ENCODE measurements around the gene PLP1. TPM values are rescaled to one million over a fixed set of nuclear protein-coding genes. Genes with fewer than 3 reads are reported as not detected.

PLP1 gene
- total RNA-seq, 2 donors from 2014 or later = 1.7 to 14.8 TPM

DNA sequence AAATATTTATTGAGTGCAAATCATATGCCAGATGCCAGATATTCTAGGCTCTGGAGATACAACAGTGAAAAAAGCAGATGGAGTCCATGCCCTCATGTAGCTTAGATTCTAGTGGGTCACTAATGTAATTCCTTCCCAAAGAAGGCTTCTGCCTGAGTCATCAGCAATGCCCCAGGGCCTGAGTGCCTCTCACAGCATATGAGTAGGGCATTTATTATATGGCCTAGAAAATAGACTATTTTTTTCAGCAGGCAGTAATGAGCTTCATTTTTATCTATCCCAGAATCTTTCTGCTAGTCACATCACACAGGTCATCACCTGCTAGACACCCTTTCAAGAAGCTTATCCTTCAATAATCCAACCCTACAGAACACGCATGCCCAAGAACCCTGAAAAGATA is 43.6 kb upstream of the PLP1 start:
- Histone ChIP-seq H3K4me3 (no peak overlapping the region), H3K27ac (no peak overlapping the region), H3K27me3 (replicated peaks; ENCODE audit: insufficient read depth) (no peaks in the 10 kb centered on the region), H3K4me1 (ENCODE audit: control insufficient read depth in 1 of 2, low read depth in 2 of 2) (peaks cover 0 to 15% of the 10 kb centered on the region in 2 donors), H3K9me3 (no peaks in the 10 kb centered on the region), H3K36me3 (no peaks in the 10 kb centered on the region)
- TF ChIP-seq, protein P1, sequence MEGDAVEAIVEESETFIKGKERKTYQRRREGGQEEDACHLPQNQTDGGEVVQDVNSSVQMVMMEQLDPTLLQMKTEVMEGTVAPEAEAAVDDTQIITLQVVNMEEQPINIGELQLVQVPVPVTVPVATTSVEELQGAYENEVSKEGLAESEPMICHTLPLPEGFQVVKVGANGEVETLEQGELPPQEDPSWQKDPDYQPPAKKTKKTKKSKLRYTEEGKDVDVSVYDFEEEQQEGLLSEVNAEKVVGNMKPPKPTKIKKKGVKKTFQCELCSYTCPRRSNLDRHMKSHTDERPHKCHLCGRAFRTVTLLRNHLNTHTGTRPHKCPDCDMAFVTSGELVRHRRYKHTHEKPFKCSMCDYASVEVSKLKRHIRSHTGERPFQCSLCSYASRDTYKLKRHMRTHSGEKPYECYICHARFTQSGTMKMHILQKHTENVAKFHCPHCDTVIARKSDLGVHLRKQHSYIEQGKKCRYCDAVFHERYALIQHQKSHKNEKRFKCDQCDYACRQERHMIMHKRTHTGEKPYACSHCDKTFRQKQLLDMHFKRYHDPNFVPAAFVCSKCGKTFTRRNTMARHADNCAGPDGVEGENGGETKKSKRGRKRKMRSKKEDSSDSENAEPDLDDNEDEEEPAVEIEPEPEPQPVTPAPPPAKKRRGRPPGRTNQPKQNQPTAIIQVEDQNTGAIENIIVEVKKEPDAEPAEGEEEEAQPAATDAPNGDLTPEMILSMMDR (IDR thresholded peaks at IDR 0.05) = no peak
- DNase-seq (ENCODE audit: low spot score) = no peak
- no peak for ATAC-seq (ENCODE audit: insufficient number of reproducible peaks, low FRiP score, low read depth)

GRCh38 chrX:103734125-103734760 is 42.4 kb upstream of the PLP1 start:
- TF ChIP-seq, protein P1 (IDR thresholded peaks at IDR 0.05) = no peak
- no peak for ATAC-seq (ENCODE audit: insufficient number of reproducible peaks, low FRiP score, low read depth)
- no peak for DNase-seq (ENCODE audit: low spot score)
- H3K9me3 ChIP-seq = no peaks in the 10 kb centered on the region
- H3K27me3 ChIP-seq (replicated peaks; ENCODE audit: insufficient read depth) = no peaks in the 10 kb centered on the region
- H3K36me3 ChIP-seq = no peaks in the 10 kb centered on the region
- no peak overlapping the region for H3K4me3 ChIP-seq
- no peak overlapping the region for H3K27ac ChIP-seq
- H3K4me1 ChIP-seq (ENCODE audit: control insufficient read depth in 1 of 2, low read depth in 2 of 2) = peaks cover 0 to 15% of the 10 kb centered on the region in 2 donors

DNA sequence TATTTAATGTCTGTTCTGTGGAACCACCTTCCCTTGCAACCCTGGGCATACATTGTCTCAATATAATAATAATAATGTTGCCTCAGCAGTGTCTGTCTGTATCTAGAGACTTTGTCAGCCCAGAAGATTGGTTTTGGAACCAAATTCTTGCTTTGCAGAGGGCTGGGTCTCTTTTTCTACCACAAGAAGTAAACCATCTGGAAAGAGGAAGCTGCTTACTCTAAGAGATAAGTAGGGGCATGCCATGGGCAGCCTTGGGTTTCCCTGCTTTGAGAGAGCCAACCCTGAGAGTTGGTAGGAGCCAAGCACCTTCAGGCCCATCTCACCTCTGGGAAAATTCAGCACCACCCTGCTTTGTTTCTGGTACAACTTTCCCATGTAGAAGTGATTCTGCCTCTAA is 38.9 kb upstream of the PLP1 start:
- no peaks in the 10 kb centered on the region for H3K4me1 ChIP-seq (ENCODE audit: control insufficient read depth in 1 of 2, low read depth in 2 of 2)
- no peak for ATAC-seq (ENCODE audit: insufficient number of reproducible peaks, low FRiP score, low read depth)
- H3K36me3 ChIP-seq = no peaks in the 10 kb centered on the region
- no peaks in the 10 kb centered on the region for H3K9me3 ChIP-seq
- H3K27me3 ChIP-seq (replicated peaks; ENCODE audit: insufficient read depth) = no peaks in the 10 kb centered on the region
- no peak overlapping the region for H3K4me3 ChIP-seq
- DNase-seq (ENCODE audit: low spot score) = no peak
- H3K27ac ChIP-seq = no peak overlapping the region
- TF ChIP-seq, protein P1 (IDR thresholded peaks at IDR 0.05) = no peak

DNA sequence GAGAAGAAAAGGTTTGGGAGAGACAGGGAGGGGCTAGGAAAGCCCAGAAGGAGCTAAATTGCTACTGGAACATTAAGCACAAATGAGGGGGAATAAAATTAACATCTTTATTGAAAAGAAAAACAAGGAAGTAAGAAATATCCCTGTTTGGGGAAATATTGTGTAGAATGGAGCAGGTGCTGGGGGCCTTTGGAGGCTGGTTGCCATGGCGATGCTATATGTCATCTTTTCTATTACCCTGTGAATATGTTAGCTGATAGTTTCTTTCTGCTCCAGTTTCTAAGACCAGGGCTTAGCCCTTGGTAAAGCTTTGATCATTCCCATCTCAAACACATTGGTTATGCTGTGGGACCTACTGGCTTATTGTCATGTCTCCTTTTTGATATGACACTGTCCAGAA is 37.2 kb upstream of the PLP1 start:
- TF ChIP-seq, protein P1 (IDR thresholded peaks at IDR 0.05) = no peak
- H3K4me1 ChIP-seq (ENCODE audit: control insufficient read depth in 1 of 2, low read depth in 2 of 2) = no peaks in the 10 kb centered on the region
- H3K27ac ChIP-seq = no peak overlapping the region
- ATAC-seq (ENCODE audit: insufficient number of reproducible peaks, low FRiP score, low read depth) (no peak), DNase-seq (ENCODE audit: low spot score) (no peak)
- H3K36me3 ChIP-seq = no peaks in the 10 kb centered on the region
- H3K9me3 ChIP-seq = no peaks in the 10 kb centered on the region
- H3K4me3 ChIP-seq = no peak overlapping the region
- no peaks in the 10 kb centered on the region for H3K27me3 ChIP-seq (replicated peaks; ENCODE audit: insufficient read depth)

- no peak overlapping the region for H3K27ac ChIP-seq
- no peaks in the 10 kb centered on the region for H3K9me3 ChIP-seq
- DNase-seq (ENCODE audit: low spot score) (no peak), ATAC-seq (ENCODE audit: insufficient number of reproducible peaks, low FRiP score, low read depth) (no peak)
- TF ChIP-seq, protein P1 (IDR thresholded peaks at IDR 0.05) = no peak
- H3K36me3 ChIP-seq = no peaks in the 10 kb centered on the region
- H3K4me1 ChIP-seq (ENCODE audit: control insufficient read depth in 1 of 2, low read depth in 2 of 2) = no peaks in the 10 kb centered on the region
- no peaks in the 10 kb centered on the region for H3K27me3 ChIP-seq (replicated peaks; ENCODE audit: insufficient read depth)
- H3K4me3 ChIP-seq = no peak overlapping the region
Measured at GRCh38 chrX:103741879-103742278, 34.8 kb upstream of the PLP1 start.

Data from thoracic aorta (tissue), 2 donors.